ENCODE measurements around the gene ZNF492. TPM values are rescaled to one million over a fixed set of nuclear protein-coding genes. Genes with fewer than 3 reads are reported as not detected.
"Not testable (repeated sequence)": the region's sequence is repeated elsewhere in the genome, so short reads cannot be mapped to it uniquely, and the experiment has no call there.

Gene ZNF492
- total RNA-seq, 1 donor from 2014 or later: 0.71 TPM

- Histone ChIP-seq H3K36me3 (ENCODE audit: control insufficient read depth, insufficient read depth, low read length) (no peaks in the 10 kb centered on the region), H3K4me3 (ENCODE audit: low read depth, low read length) (no peak overlapping the region), H3K27me3 (ENCODE audit: control insufficient read depth, insufficient read depth, low read length) (peaks cover 3% of the 10 kb centered on the region)
- TF ChIP-seq CTCF (IDR thresholded peaks at IDR 0.05; ENCODE audit: insufficient read depth, low read length, poor library complexity, severe bottlenecking): no peak
- DNase-seq (ENCODE audit: low read depth): no peak
Measured at GRCh38 chr19:22625266-22626035, 8.7 kb upstream of the ZNF492 start.

GRCh38 chr19:22627526-22627925 lies 6.6 kb upstream of the ZNF492 start:
- H3K4me3 ChIP-seq (ENCODE audit: low read depth, low read length): no peak overlapping the region
- H3K27me3 ChIP-seq (ENCODE audit: control insufficient read depth, insufficient read depth, low read length): peaks cover 3% of the 10 kb centered on the region
- DNase-seq (ENCODE audit: low read depth): no peak
- no peak for TF ChIP-seq CTCF (IDR thresholded peaks at IDR 0.05; ENCODE audit: insufficient read depth, low read length, poor library complexity, severe bottlenecking)
- H3K36me3 ChIP-seq (ENCODE audit: control insufficient read depth, insufficient read depth, low read length): no peaks in the 10 kb centered on the region

GRCh38 chr19:22628401-22628800 lies 5.7 kb upstream of the ZNF492 start:
- H3K4me3 ChIP-seq (ENCODE audit: low read depth, low read length): no peak overlapping the region
- no peaks in the 10 kb centered on the region for H3K27me3 ChIP-seq (ENCODE audit: control insufficient read depth, insufficient read depth, low read length)
- DNase-seq (ENCODE audit: low read depth): no peak
- no peak for TF ChIP-seq CTCF (IDR thresholded peaks at IDR 0.05; ENCODE audit: insufficient read depth, low read length, poor library complexity, severe bottlenecking)
- H3K36me3 ChIP-seq (ENCODE audit: control insufficient read depth, insufficient read depth, low read length): no peaks in the 10 kb centered on the region

GRCh38 chr19:22634450-22634827 lies 315 bp downstream of the ZNF492 start:
- TF ChIP-seq CTCF (IDR thresholded peaks at IDR 0.05; ENCODE audit: insufficient read depth, low read length, poor library complexity, severe bottlenecking): no peak
- DNase-seq (ENCODE audit: low read depth): no peak
- H3K4me3 ChIP-seq (ENCODE audit: low read depth, low read length): peak overlapping the region; percentile 88
- no peaks in the 10 kb centered on the region for H3K36me3 ChIP-seq (ENCODE audit: control insufficient read depth, insufficient read depth, low read length)
- H3K27me3 ChIP-seq (ENCODE audit: control insufficient read depth, insufficient read depth, low read length): no peaks in the 10 kb centered on the region

- H3K36me3 ChIP-seq (ENCODE audit: control insufficient read depth, insufficient read depth, low read length); DNase-seq (ENCODE audit: low read depth); H3K4me3 ChIP-seq (ENCODE audit: low read depth, low read length): not testable (repeated sequence)
Measured at GRCh38 chr19:22685493-22685892, 51.4 kb downstream of the ZNF492 start.

GRCh38 chr19:22702661-22703060 lies 68.5 kb downstream of the ZNF492 start:
- not testable (repeated sequence) for H3K4me3 ChIP-seq (ENCODE audit: low read depth, low read length); H3K27me3 ChIP-seq (ENCODE audit: control insufficient read depth, insufficient read depth, low read length); DNase-seq (ENCODE audit: low read depth); H3K36me3 ChIP-seq (ENCODE audit: control insufficient read depth, insufficient read depth, low read length)

More at GRCh38 chr19:22685493-22685892, 51.4 kb downstream of the ZNF492 start:
- H3K27me3 ChIP-seq (ENCODE audit: control insufficient read depth, insufficient read depth, low read length): not testable (repeated sequence)

GRCh38 chr19:22703096-22703495 lies 69.0 kb downstream of the ZNF492 start:
- H3K4me3 ChIP-seq (ENCODE audit: low read depth, low read length); DNase-seq (ENCODE audit: low read depth); H3K27me3 ChIP-seq (ENCODE audit: control insufficient read depth, insufficient read depth, low read length); H3K36me3 ChIP-seq (ENCODE audit: control insufficient read depth, insufficient read depth, low read length): not testable (repeated sequence)
